Measurements from ENCODE around the gene AQP10. TPM values are rescaled to one million over a fixed set of nuclear protein-coding genes. Genes with fewer than 3 reads are reported as not detected.

Gene AQP10
- polyA plus RNA-seq, 1 donor (not counting 4 experiments of a cell fraction or from before 2014, with no cell fraction given): 0.85 TPM

DNA sequence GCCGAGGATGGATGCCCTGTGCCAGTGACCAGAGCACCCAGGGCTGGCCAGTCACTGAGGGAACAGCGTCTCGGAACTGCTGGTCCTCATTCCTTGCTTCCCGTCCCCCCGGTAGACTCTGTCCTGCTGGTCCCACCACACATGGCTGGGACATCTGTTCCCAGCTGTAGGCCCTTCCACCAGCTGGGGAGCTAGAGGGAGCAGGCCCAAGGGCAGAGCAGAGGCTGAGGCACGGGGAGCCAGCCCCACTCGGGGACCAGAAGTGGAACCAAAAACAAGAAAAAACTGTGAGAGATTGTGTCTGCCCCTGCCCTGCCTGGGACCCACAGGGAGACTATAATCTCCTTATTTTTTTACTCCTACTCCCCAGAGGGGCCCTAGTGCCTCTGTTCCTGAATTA lies 28.2 kb downstream of the AQP10 start:
- FAIRE-seq (no peak), DNase-seq (ENCODE audit: low read depth, low spot score) (no peak)
- H3K9me1 ChIP-seq (ENCODE audit: control insufficient read depth, extremely low read depth, insufficient read depth, low read length): no peaks in the 10 kb centered on the region
- no peak overlapping the region for H3K4me3 ChIP-seq (ENCODE audit: control insufficient read depth in 2 of 3, extremely low read depth in 1 of 3, insufficient read depth in 2 of 3, low read depth in 1 of 3, low read length in 3 of 3)
- no peak overlapping the region for H2AFZ ChIP-seq (ENCODE audit: control insufficient read depth, low read length)
- peaks cover 15% of the 10 kb centered on the region for H3K4me1 ChIP-seq (ENCODE audit: control insufficient read depth, extremely low read depth, insufficient read depth, low read length)
- H3K9me3 ChIP-seq (ENCODE audit: control insufficient read depth, low read depth, low read length): no peaks in the 10 kb centered on the region
- H3K27me3 ChIP-seq (ENCODE audit: control insufficient read depth, extremely low read depth, insufficient read depth, low read length): no peaks in the 10 kb centered on the region
- TF ChIP-seq, protein P1, sequence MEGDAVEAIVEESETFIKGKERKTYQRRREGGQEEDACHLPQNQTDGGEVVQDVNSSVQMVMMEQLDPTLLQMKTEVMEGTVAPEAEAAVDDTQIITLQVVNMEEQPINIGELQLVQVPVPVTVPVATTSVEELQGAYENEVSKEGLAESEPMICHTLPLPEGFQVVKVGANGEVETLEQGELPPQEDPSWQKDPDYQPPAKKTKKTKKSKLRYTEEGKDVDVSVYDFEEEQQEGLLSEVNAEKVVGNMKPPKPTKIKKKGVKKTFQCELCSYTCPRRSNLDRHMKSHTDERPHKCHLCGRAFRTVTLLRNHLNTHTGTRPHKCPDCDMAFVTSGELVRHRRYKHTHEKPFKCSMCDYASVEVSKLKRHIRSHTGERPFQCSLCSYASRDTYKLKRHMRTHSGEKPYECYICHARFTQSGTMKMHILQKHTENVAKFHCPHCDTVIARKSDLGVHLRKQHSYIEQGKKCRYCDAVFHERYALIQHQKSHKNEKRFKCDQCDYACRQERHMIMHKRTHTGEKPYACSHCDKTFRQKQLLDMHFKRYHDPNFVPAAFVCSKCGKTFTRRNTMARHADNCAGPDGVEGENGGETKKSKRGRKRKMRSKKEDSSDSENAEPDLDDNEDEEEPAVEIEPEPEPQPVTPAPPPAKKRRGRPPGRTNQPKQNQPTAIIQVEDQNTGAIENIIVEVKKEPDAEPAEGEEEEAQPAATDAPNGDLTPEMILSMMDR (optimal IDR thresholded peaks at IDR 0.05 in 1 of 3, IDR thresholded peaks at IDR 0.05 in 1 of 3, conservative IDR thresholded peaks at IDR 0.05 in 1 of 3; ENCODE audit: extremely low read depth in 1 of 3, insufficient read depth in 2 of 3, low read length in 3 of 3): no peak
- TF ChIP-seq EZH2 (IDR thresholded peaks at IDR 0.05; ENCODE audit: low read length): no peak
- no peak overlapping the region for H3K4me2 ChIP-seq (ENCODE audit: control insufficient read depth, extremely low read depth, insufficient read depth, low read depth, low read length)
- peaks cover 7 to 21% of the 10 kb centered on the region in 2 experiments for H3K36me3 ChIP-seq (ENCODE audit: control insufficient read depth in 2 of 2, extremely low read depth in 1 of 2, insufficient read depth in 2 of 2, low read length in 2 of 2)
- H3K79me2 ChIP-seq (ENCODE audit: control insufficient read depth, insufficient read depth, low read length): no peaks in the 10 kb centered on the region
- dilution Hi-C loops (cut with MboI; ENCODE audit: extremely low pct_ligation_motif_present, low sequenced_read_pairs): no loop called here
- H3K9ac ChIP-seq (ENCODE audit: control insufficient read depth, extremely low read depth, insufficient read depth, low read length): no peak overlapping the region
- no peak overlapping the region for H3K27ac ChIP-seq (ENCODE audit: control insufficient read depth, insufficient read depth, low read length)
- H4K20me1 ChIP-seq (ENCODE audit: control insufficient read depth, extremely low read depth, insufficient read depth, low read length): no peaks in the 10 kb centered on the region

DNA sequence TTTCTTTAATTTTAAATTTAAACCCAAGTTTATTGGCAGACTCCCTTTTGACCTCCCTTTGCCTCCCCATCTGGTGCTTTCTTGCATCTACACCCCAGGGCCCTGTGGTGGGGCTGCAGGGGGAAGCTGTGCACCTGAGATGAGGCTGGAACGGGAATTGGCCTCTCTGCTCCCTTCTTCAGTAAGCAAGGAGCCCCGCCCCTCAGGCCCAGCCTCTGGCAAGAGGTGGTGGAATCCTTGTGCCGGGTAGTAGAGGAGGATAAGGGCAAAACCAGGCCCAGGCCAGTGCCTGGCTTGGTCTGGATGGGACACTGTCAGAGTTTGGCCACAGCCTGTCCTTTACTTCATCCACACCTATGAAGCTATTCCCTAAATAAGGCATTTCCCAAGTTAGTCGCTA lies 29.5 kb downstream of the AQP10 start:
- no peaks in the 10 kb centered on the region for H3K79me2 ChIP-seq (ENCODE audit: control insufficient read depth, insufficient read depth, low read length)
- H2AFZ ChIP-seq (ENCODE audit: control insufficient read depth, low read length): no peak overlapping the region
- FAIRE-seq (no peak), DNase-seq (ENCODE audit: low read depth, low spot score) (no peak)
- peaks cover 15% of the 10 kb centered on the region for H3K4me1 ChIP-seq (ENCODE audit: control insufficient read depth, extremely low read depth, insufficient read depth, low read length)
- no peaks in the 10 kb centered on the region for H3K9me1 ChIP-seq (ENCODE audit: control insufficient read depth, extremely low read depth, insufficient read depth, low read length)
- no peaks in the 10 kb centered on the region for H3K9me3 ChIP-seq (ENCODE audit: control insufficient read depth, low read depth, low read length)
- H3K4me3 ChIP-seq (ENCODE audit: control insufficient read depth in 2 of 3, extremely low read depth in 1 of 3, insufficient read depth in 2 of 3, low read depth in 1 of 3, low read length in 3 of 3): no peak overlapping the region
- peaks cover 7 to 14% of the 10 kb centered on the region in 2 experiments for H3K36me3 ChIP-seq (ENCODE audit: control insufficient read depth in 2 of 2, extremely low read depth in 1 of 2, insufficient read depth in 2 of 2, low read length in 2 of 2)
- no peak overlapping the region for H3K4me2 ChIP-seq (ENCODE audit: control insufficient read depth, extremely low read depth, insufficient read depth, low read depth, low read length)
- H4K20me1 ChIP-seq (ENCODE audit: control insufficient read depth, extremely low read depth, insufficient read depth, low read length): no peaks in the 10 kb centered on the region
- no peak overlapping the region for H3K27ac ChIP-seq (ENCODE audit: control insufficient read depth, insufficient read depth, low read length)
- TF ChIP-seq, protein P1 (optimal IDR thresholded peaks at IDR 0.05 in 1 of 3, IDR thresholded peaks at IDR 0.05 in 1 of 3, conservative IDR thresholded peaks at IDR 0.05 in 1 of 3; ENCODE audit: extremely low read depth in 1 of 3, insufficient read depth in 2 of 3, low read length in 3 of 3): no peak
- TF ChIP-seq EZH2 (IDR thresholded peaks at IDR 0.05; ENCODE audit: low read length): no peak
- dilution Hi-C loops (cut with MboI; ENCODE audit: extremely low pct_ligation_motif_present, low sequenced_read_pairs): no loop called here
- H3K27me3 ChIP-seq (ENCODE audit: control insufficient read depth, extremely low read depth, insufficient read depth, low read length): no peaks in the 10 kb centered on the region
- H3K9ac ChIP-seq (ENCODE audit: control insufficient read depth, extremely low read depth, insufficient read depth, low read length): no peak overlapping the region

All from keratinocyte (primary cell).